GM10248 (cell line): Measurements from ENCODE around the gene PLEKHG4.
A peak's percentile ranks its signal among the peaks of the same experiment; 100 is the strongest.

Experiments
- CTCF ChIA-PET: fragments of 300-600 bp; sonication (Branson Sonifier 250); formaldehyde crosslinking; extraction: SDS; loops from one replicate; lab custom pipeline; 2021; ENCODE audit warnings: antibody characterized with exemption; lab: Yijun Ruan, JAX
- POLR2A ChIA-PET: fragments of 350-650 bp; sonication (Branson Sonifier 250); formaldehyde crosslinking; extraction: SDS; loops from one replicate; lab custom pipeline; 2020; ENCODE audit warnings: antibody characterized with exemption; lab: Yijun Ruan, JAX
- DNase-seq: peaks from one replicate; pipeline ENCODE4 v3.0.0; 2012; ENCODE audit errors: extremely low spot score
- CTCF ChIP-seq: IDR thresholded peaks from 2 replicates; pipeline ENCODE4 v1.5.1; 2012; ENCODE audit warnings: mild to moderate bottlenecking, low read depth; ENCODE audit errors: extremely low read depth, missing control alignments, control extremely low read depth

The PLEKHG4 gene

DNA sequence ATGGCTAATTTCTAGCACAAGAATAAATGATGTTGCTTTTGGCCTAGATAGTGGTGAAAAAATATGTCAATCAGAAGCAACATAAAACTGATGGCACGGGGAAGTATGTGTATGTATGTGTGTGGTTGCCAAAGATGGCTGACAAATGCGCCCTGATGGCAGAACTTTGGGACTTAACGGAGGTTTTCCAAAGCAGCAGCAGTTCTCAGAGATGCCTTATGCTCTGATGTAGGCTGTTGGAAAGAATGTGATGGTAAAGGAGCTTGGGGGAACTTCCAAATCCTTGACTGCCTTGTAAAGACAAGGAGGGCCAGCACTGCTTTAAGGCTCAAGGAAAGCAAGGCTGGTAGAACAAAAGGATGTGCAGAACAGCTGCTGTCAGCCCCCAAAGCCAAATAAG is 31.2 kb downstream of the PLEKHG4 start:
- ChIA-PET CTCF (interaction anchor here (0.9 kb wide), 1 partner anchor 28 kb away, joined by 3 read pairs; no protein-coding TSS in a partner anchor), POLR2A (no interaction called here)
- no peak for DNase-seq
- TF ChIP-seq CTCF: no peak

DNA sequence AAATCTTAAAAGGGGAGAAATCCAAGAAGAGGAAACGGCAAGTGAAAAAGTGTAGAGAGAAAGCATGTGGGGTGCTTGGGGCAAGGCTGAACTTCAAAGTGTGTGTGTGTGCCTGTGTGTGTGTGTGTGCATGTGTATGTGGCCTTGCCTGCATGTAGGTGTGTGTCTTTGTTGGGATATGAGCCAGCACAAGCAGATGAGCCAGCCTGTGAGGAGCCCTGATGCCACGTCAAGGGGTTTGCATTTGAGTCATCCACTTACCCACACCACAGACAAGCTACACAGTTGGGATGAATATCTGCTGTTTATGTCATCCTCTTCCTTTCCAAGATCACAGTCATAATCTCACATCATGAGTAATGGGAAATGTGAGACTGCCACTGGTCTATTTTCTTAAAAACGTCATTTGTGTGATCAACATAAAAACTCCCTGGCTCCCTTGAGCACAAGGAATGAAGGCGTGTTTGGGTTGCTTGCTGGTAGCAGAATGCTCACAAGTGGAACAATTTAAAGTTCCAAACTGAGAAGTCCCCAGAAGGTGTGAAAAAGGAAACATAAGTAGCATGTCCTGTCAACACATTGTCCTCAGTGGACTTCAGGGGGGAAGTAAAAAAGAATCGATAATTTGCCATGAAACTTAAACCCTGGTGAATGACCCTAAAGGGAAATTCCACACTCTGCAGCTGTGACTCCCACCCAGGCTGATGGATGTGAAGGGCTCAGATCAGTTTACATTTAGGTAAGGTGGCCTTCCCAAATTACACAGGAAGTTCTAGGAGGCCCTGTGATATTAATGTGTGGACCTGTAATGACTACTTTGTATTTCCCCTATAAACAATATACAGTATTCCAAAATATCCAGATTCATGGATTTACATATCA is 32.5 kb downstream of the PLEKHG4 start:
- peak; percentile 76 for DNase-seq
- TF ChIP-seq CTCF: no peak
- POLR2A ChIA-PET: interaction anchor here (0.5 kb wide), 1 partner anchor 216 kb away, joined by 4 read pairs; no protein-coding TSS in a partner anchor

GRCh38 chr16:67312719-67313118 is 33.4 kb downstream of the PLEKHG4 start:
- CTCF ChIA-PET: interaction anchor here (1.8 kb wide), 1 partner anchor 26 kb away, joined by 6 read pairs; no protein-coding TSS in a partner anchor
- no peak for DNase-seq
- no peak for TF ChIP-seq CTCF
- POLR2A ChIA-PET: no interaction called here

More for the DNA sequence above, 32.5 kb downstream of the PLEKHG4 start:
- CTCF ChIA-PET: interaction anchor here (1.8 kb wide), 1 partner anchor 27 kb away, joined by 6 read pairs; no protein-coding TSS in a partner anchor

DNA sequence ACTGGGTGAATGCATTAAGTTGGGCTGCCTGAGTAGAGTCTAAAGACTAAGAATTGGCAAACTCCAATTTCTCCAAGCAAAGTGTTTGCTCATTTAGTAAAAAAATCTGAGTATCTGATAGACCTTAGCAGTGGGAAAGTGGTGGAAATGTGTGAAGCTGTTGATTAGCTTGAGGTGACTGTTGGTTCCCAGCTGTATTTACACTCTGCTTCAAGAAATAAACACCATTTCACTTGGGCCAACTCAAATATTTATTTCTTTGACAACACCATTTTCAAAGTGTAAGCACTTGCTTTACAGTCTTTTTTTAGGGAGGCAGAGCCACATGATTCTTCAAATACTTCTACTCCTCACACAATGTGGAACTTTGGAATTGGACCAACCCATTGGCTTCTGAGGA is 38.5 kb downstream of the PLEKHG4 start:
- ChIA-PET POLR2A (no interaction called here), CTCF (interaction anchor here (0.7 to 2.5 kb wide), 2 partner anchors 10 to 204 kb away, joined by 3 to 7 read pairs; no protein-coding TSS in a partner anchor)
- no peak for DNase-seq
- TF ChIP-seq CTCF: no peak

- POLR2A ChIA-PET: no interaction called here
Measured at GRCh38 chr16:67326115-67326471, 46.8 kb downstream of the PLEKHG4 start.

More at GRCh38 chr16:67326115-67326471, 46.8 kb downstream of the PLEKHG4 start:
- no peak for DNase-seq
- CTCF ChIA-PET: interaction anchor here (0.7 to 5.2 kb wide), 17 partner anchors 10 to 347 kb away, joined by 3 to 23 read pairs (median 4); partner anchors contain the start of gene ATP6V0D1
- no peak for TF ChIP-seq CTCF
